K562 (cell line): ENCODE data around the gene DHRS3. TPM values are rescaled to one million over a fixed set of nuclear protein-coding genes. Genes with fewer than 3 reads are reported as not detected.
A peak's percentile ranks its signal among the peaks of the same experiment; 100 is the strongest.

Source experiments
- ARNT ChIP-seq, 2 experiments: fragments of 450-650 bp; IDR thresholded peaks; 2 replicates each; pipeline ENCODE4 v1.6.1; 2016; ENCODE audit warnings: mild to moderate bottlenecking in 1 of 2
- CREB3 ChIP-seq: fragments of 450-650 bp; conservative IDR thresholded peaks from 2 replicates; pipeline ENCODE4 v1.6.1; 2016; ENCODE audit warnings: missing genetic modification characterization, low read depth, mild to moderate bottlenecking, missing compliant biosample characterization, moderate library complexity
- DDX20 ChIP-seq: fragments of 450-650 bp; IDR thresholded peaks from 2 replicates; pipeline ENCODE4 v1.6.1; 2016; ENCODE audit warnings: missing genetic modification characterization, low read depth, mild to moderate bottlenecking, missing compliant biosample characterization, moderate library complexity
- ERF ChIP-seq: fragments of 450-650 bp; formaldehyde crosslinking; IDR thresholded peaks from 2 replicates; pipeline ENCODE4 v1.4.0; 2020; ENCODE audit warnings: mild to moderate bottlenecking, mixed read lengths
- FOXK1 ChIP-seq: sonication (generic); formaldehyde crosslinking; IDR thresholded peaks from 2 replicates; pipeline ENCODE4 v1.8.0; 2022; ENCODE audit warnings: missing genetic modification reagents, mild to moderate bottlenecking, borderline replicate concordance
- FOXO4 ChIP-seq: fragments of 450-650 bp; formaldehyde crosslinking; IDR thresholded peaks from 2 replicates; pipeline ENCODE4 v1.4.0; 2020; ENCODE audit warnings: mild to moderate bottlenecking, moderate library complexity
- FUS ChIP-seq: fragments of 200-400 bp; formaldehyde crosslinking; optimal IDR thresholded peaks from 2 replicates; pipeline ENCODE3; 2017; ENCODE audit warnings: low read depth, low read length
- GABPA ChIP-seq: fragments of 200-800 bp; sonication (Bioruptor generic); conservative IDR thresholded peaks from 2 replicates; pipeline ENCODE4 v1.6.1; 2016; ENCODE audit warnings: low read depth, missing genetic modification characterization, missing compliant biosample characterization
- HDAC1 ChIP-seq, 2 experiments: fragments of 450-650 bp; IDR thresholded peaks; 2 replicates each; pipeline ENCODE4 v1.6.1; 2016 to 2017; ENCODE audit warnings: inconsistent platforms in 1 of 2, mild to moderate bottlenecking in 1 of 2, moderate library complexity in 1 of 2
- ILK ChIP-seq: fragments of 450-650 bp; IDR thresholded peaks from 2 replicates; pipeline ENCODE4 v1.6.1; 2016; ENCODE audit warnings: missing genetic modification characterization, low read depth, mild to moderate bottlenecking, missing compliant biosample characterization, moderate library complexity, borderline replicate concordance
- KHSRP ChIP-seq: fragments of 450-650 bp; IDR thresholded peaks from 2 replicates; pipeline ENCODE4 v1.6.1; 2017
- NCOA6 ChIP-seq: fragments of 450-650 bp; IDR thresholded peaks from 2 replicates; pipeline ENCODE4 v1.6.1; 2017; ENCODE audit warnings: mild to moderate bottlenecking
- SMARCE1 ChIP-seq: fragments of 450-650 bp; IDR thresholded peaks from 2 replicates; pipeline ENCODE4 v1.7.1; 2016; ENCODE audit warnings: mild to moderate bottlenecking
- SNIP1 ChIP-seq: fragments of 450-650 bp; IDR thresholded peaks from 2 replicates; pipeline ENCODE4 v1.7.1; 2017; ENCODE audit warnings: low read depth, mild to moderate bottlenecking
- STAG1 ChIP-seq: sonication (generic); formaldehyde crosslinking; IDR thresholded peaks from 2 replicates; pipeline ENCODE4 v1.5.0; 2020; ENCODE audit warnings: missing genetic modification reagents, borderline replicate concordance
- THRA ChIP-seq: fragments of 450-650 bp; IDR thresholded peaks from 2 replicates; pipeline ENCODE4 v1.6.1; 2017; ENCODE audit warnings: mild to moderate bottlenecking, moderate library complexity
- U2AF1 ChIP-seq: fragments of 200-400 bp; formaldehyde crosslinking; optimal IDR thresholded peaks from 2 replicates; pipeline ENCODE3; 2017; ENCODE audit warnings: mild to moderate bottlenecking, low read depth, low read length, moderate library complexity
- ZNF507 ChIP-seq: conservative IDR thresholded peaks from 2 replicates; pipeline ENCODE4 v1.6.1; 2017; ENCODE audit warnings: missing genetic modification characterization, missing compliant biosample characterization
- ZNF561 ChIP-seq: fragments of 450-650 bp; formaldehyde crosslinking; conservative IDR thresholded peaks from 2 replicates; pipeline ENCODE4 v1.4.0; 2020; ENCODE audit warnings: mild to moderate bottlenecking, moderate library complexity
- ZNF696 ChIP-seq: fragments of 250-450 bp; sonication (Bioruptor Pico); conservative IDR thresholded peaks from 2 replicates; pipeline ENCODE4 v1.4.0; 2020; ENCODE audit warnings: mild to moderate bottlenecking, moderate library complexity
- polyA plus RNA-seq, 8 experiments: library from polyadenylated mRNA; depleted of rRNA in 4 of 8; stranded (reverse) in 5 of 8; unstranded in 3 of 8; fragments of >200 nt; fragmentation: Nextera tagmentation in 2 of 8; fragmentation: Illumina TruSeq in 1 of 8; extraction: Ambion mirVana in 2 of 8; extraction: Trizol in 1 of 8; gene quantifications; 2 replicates each; pipeline versions ENCODE4 v1.2.1 to v1.2.3, GENCODE V29; 2011 to 2014; ENCODE audit warnings: inconsistent platforms in 1 of 8, missing spikeins in 1 of 8
- total RNA-seq, 7 experiments: library from RNA; depleted of rRNA in 6 of 7; stranded (reverse); fragments of >200 nt in 6 of 7; fragmentation: Illumina TruSeq in 2 of 7; extraction: Trizol in 2 of 7; gene quantifications; 2 replicates each; pipeline versions ENCODE4 v1.2.1 to v1.2.3, GENCODE V29; 2011 to 2021; ENCODE audit warnings: low replicate concordance in 1 of 7
- TF ChIP-seq, protein P1 (sequence below): fragments of 250-450 bp; sonication (Bioruptor Pico); IDR thresholded peaks from 2 replicates; pipeline ENCODE4 v1.5.1; 2021; ENCODE audit warnings: mild to moderate bottlenecking

Gene DHRS3
- total and polyA plus RNA-seq, 9 of the 15 experiments (the other 6 are each of a cell fraction or from before 2014, with no cell fraction given): 21.0 to 116 (median 58.7) TPM

- TF ChIP-seq THRA (no peak), ZNF507 (tag) (no peak), SNIP1 (no peak), ILK (tag) (no peak), FOXO4 (CRISPR knock-in tag) (no peak), ERF (no peak), FUS (no peak), FOXK1 (CRISPR knock-in tag) (no peak; the same call in 1 of the 2 replicates), CREB3 (tag) (no peak), ZNF696 (no peak), ARNT (IDR thresholded peaks at IDR 0.05) (no peak), ZNF561 (CRISPR knock-in tag) (no peak), HDAC1 (IDR thresholded peaks at IDR 0.05) (peak in 1 of 2 experiments; percentile 31; a peak in 2 of 4 replicates), SMARCE1 (peak; percentile 53; the same call in 1 of the 2 replicates), STAG1 (CRISPR knock-in tag) (no peak; the same call in 1 of the 2 replicates), DDX20 (tag) (no peak), NCOA6 (no peak), KHSRP (no peak), U2AF1 (no peak), GABPA (tag) (no peak)
- TF ChIP-seq, protein P1, sequence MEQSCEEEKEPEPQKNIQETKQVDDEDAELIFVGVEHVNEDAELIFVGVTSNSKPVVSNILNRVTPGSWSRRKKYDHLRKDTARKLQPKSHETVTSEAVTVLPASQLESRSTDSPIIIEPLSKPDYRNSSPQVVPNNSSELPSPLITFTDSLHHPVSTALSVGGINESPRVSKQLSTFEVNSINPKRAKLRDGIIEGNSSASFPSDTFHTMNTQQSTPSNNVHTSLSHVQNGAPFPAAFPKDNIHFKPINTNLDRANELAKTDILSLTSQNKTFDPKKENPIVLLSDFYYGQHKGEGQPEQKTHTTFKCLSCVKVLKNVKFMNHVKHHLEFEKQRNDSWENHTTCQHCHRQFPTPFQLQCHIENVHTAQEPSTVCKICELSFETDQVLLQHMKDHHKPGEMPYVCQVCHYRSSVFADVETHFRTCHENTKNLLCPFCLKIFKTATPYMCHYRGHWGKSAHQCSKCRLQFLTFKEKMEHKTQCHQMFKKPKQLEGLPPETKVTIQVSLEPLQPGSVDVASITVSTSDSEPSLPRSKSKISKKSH: no peak
Observed at GRCh38 chr1:12541274-12542137, 76.5 kb downstream of the DHRS3 start (continued).
